ENCODE data around the gene RAE1.

RAE1 gene

GRCh38 chr20:57351042-57351783, at the start of gene RAE1:
Gene RAE1, plus strand, starts transcription at chr20:57351255. Its CDS starts 2,784 bp downstream, at chr20:57354039.
- DNase-seq: peak; percentile 92

- DNase-seq: no peak
Measured at GRCh38 chr20:57306747-57307146, 44.3 kb upstream of the RAE1 start.

- DNase-seq: no peak
Measured at GRCh38 chr20:57308451-57309271, 42.4 kb upstream of the RAE1 start.

- DNase-seq: no peak
Measured at GRCh38 chr20:57309544-57310115, 41.4 kb upstream of the RAE1 start.

- DNase-seq: no peak
Measured at GRCh38 chr20:57310821-57311514, 40.1 kb upstream of the RAE1 start.

GRCh38 chr20:57312138-57312537, 38.9 kb upstream of the RAE1 start:
- DNase-seq: no peak

GRCh38 chr20:57313230-57313629, 37.8 kb upstream of the RAE1 start:
- no peak for DNase-seq

GRCh38 chr20:57313951-57314350, 37.1 kb upstream of the RAE1 start:
- no peak for DNase-seq

GRCh38 chr20:57315083-57315975, 35.7 kb upstream of the RAE1 start:
- DNase-seq: no peak

- no peak for DNase-seq
Measured at GRCh38 chr20:57315976-57316480, 35.0 kb upstream of the RAE1 start.

- peak; percentile 11 for DNase-seq
Measured at GRCh38 chr20:57316795-57317201, 34.3 kb upstream of the RAE1 start.

GRCh38 chr20:57317316-57317788, 33.7 kb upstream of the RAE1 start:
- no peak for DNase-seq

- DNase-seq: no peak
Measured at GRCh38 chr20:57317789-57318371, 33.2 kb upstream of the RAE1 start.

GRCh38 chr20:57319584-57319983, 31.5 kb upstream of the RAE1 start:
- no peak for DNase-seq

- DNase-seq: no peak
Measured at GRCh38 chr20:57320358-57320757, 30.7 kb upstream of the RAE1 start.

GRCh38 chr20:57321142-57321541, 29.9 kb upstream of the RAE1 start:
- DNase-seq: no peak

GRCh38 chr20:57322476-57322875, 28.6 kb upstream of the RAE1 start:
- DNase-seq: no peak

GRCh38 chr20:57323034-57323433, 28.0 kb upstream of the RAE1 start:
- DNase-seq: peak; percentile 60

- no peak for DNase-seq
Measured at GRCh38 chr20:57325632-57326356, 25.3 kb upstream of the RAE1 start.

GRCh38 chr20:57326667-57327455, 24.2 kb upstream of the RAE1 start:
- no peak for DNase-seq

All from NCI-H2171 treated with DMSO at 0.1 percent for 48 hours (cell line).